ENCODE results near the gene DSE.

Gene DSE

DNA sequence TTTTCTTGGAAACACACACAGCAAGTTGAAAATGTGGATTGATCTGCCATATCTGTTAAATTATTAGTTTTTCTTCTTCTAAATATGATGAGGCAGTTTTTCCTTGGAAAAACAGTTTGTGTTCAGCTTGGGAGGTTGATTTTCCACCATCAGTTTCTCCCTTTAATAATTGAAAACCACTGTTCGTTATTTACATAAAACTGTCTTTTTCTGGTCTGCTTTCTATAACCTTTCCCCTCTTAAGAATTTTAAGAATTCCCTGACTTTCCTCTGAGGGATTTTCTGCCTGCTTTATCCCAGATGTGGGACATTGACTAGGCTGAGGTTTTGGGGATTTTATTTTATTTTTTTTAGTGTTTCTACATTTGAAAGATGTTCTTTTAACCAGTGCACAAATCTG lies 27.2 kb downstream of the DSE start:
- peak; percentile 38 for DNase-seq
- Histone ChIP-seq H3K9me3 (ENCODE audit: control insufficient read depth, low read length) (no peaks in the 10 kb centered on the region), H3K14ac (ENCODE audit: low read length in 2 of 2) (no peak overlapping the region), H2BK5ac (ENCODE audit: low read depth, low read length, poor library complexity, severe bottlenecking) (peak overlapping the region; percentile 61), H3K18ac (ENCODE audit: low read depth in 1 of 2, low read length in 2 of 2) (no peak overlapping the region), H3K79me1 (replicated peaks; ENCODE audit: low read length, poor library complexity, severe bottlenecking) (peaks cover 3% of the 10 kb centered on the region), H3K4ac (ENCODE audit: low read depth in 1 of 2, low read length in 2 of 2) (no peak overlapping the region), H2BK12ac (ENCODE audit: low read length in 2 of 2) (no peak overlapping the region), H3K4me2 (ENCODE audit: low read length, poor library complexity, severe bottlenecking) (no peak overlapping the region), H2BK15ac (ENCODE audit: low read depth, poor library complexity, severe bottlenecking) (no peak overlapping the region), H3K27me3 (ENCODE audit: control insufficient read depth in 1 of 2, insufficient read depth in 1 of 2, low read length in 2 of 2) (no peaks in the 10 kb centered on the region), H4K8ac (ENCODE audit: low read length) (no peak overlapping the region), H2BK120ac (ENCODE audit: low read depth, low read length) (no peak overlapping the region), H3K4me3 (ENCODE audit: insufficient read depth in 1 of 2, low read depth in 1 of 2, low read length in 2 of 2) (peak overlapping the region in 1 of 2 experiments; percentile 50), H3K9ac (ENCODE audit: low read length) (peak overlapping the region; percentile 78), H2AK5ac (ENCODE audit: low read length, severe bottlenecking) (no peak overlapping the region), H4K91ac (ENCODE audit: low read length) (no peak overlapping the region), H3K4me1 (ENCODE audit: control insufficient read depth, insufficient read depth, low read depth, low read length) (peaks cover 13% of the 10 kb centered on the region), H3K36me3 (ENCODE audit: control insufficient read depth in 1 of 2, insufficient read depth in 2 of 2, low read depth in 1 of 2, low read length in 2 of 2) (peaks cover 4 to 9% of the 10 kb centered on the region in 2 experiments), H3K23ac (ENCODE audit: low read length in 2 of 2) (no peak overlapping the region), H2AFZ (ENCODE audit: low read depth, low read length) (no peak overlapping the region), H3K27ac (ENCODE audit: low read length, poor library complexity, severe bottlenecking) (peak overlapping the region; percentile 94)
- WGBS = 0% methylated on average over 1 of the region's 1 CpG

DNA sequence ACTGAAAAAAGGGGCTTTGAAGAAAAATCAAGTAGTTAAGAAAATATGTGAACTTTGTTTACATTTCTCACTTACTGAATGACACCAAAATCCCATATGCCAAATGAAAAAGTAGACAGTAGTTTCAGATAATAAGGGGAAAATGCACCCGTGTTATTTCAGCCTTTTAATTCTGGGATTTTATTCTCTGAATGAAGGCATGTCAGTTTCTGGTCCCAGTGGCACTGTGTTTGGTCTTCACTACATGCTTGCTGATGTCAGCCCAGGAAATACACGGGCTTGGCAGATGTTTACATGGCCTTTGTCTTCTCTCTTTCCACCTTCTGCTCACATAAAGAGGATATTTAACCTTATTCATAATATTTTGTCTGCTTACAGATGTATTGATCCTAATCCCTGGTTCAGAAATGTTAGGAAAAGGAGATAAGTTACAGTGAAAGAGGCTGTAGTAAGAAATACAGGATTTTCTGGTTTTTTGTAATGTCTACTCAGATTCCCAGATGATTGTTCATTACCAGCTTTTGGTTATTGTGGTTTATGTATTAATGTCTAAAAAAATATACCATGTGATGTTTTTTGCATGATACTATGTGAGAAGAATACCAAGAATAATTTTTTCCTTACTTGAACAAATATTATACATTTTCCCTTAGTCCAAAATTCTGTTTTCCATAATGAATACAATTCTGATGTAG lies 27.7 kb downstream of the DSE start:
- Histone ChIP-seq H3K4me2 (ENCODE audit: low read length, poor library complexity, severe bottlenecking) (peak overlapping the region; percentile 5), H3K27ac (ENCODE audit: low read length, poor library complexity, severe bottlenecking) (peak overlapping the region; percentile 94), H3K23ac (ENCODE audit: low read length in 2 of 2) (no peak overlapping the region), H3K4me3 (ENCODE audit: insufficient read depth in 1 of 2, low read depth in 1 of 2, low read length in 2 of 2) (peak overlapping the region in 1 of 2 experiments; percentile 20), H4K8ac (ENCODE audit: low read length) (no peak overlapping the region), H3K18ac (ENCODE audit: low read depth in 1 of 2, low read length in 2 of 2) (peak overlapping the region in 1 of 2 experiments; percentile 34), H4K91ac (ENCODE audit: low read length) (no peak overlapping the region), H2BK12ac (ENCODE audit: low read length in 2 of 2) (peak overlapping the region in 1 of 2 experiments; percentile 20), H3K4ac (ENCODE audit: low read depth in 1 of 2, low read length in 2 of 2) (no peak overlapping the region), H3K9me3 (ENCODE audit: control insufficient read depth, low read length) (no peaks in the 10 kb centered on the region), H2AFZ (ENCODE audit: low read depth, low read length) (no peak overlapping the region), H2BK120ac (ENCODE audit: low read depth, low read length) (no peak overlapping the region), H3K27me3 (ENCODE audit: control insufficient read depth in 1 of 2, insufficient read depth in 1 of 2, low read length in 2 of 2) (no peaks in the 10 kb centered on the region), H2BK15ac (ENCODE audit: low read depth, poor library complexity, severe bottlenecking) (no peak overlapping the region), H3K79me1 (replicated peaks; ENCODE audit: low read length, poor library complexity, severe bottlenecking) (peaks cover 4% of the 10 kb centered on the region), H3K14ac (ENCODE audit: low read length in 2 of 2) (no peak overlapping the region), H3K36me3 (ENCODE audit: control insufficient read depth in 1 of 2, insufficient read depth in 2 of 2, low read depth in 1 of 2, low read length in 2 of 2) (peaks cover 4 to 9% of the 10 kb centered on the region in 2 experiments), H2BK5ac (ENCODE audit: low read depth, low read length, poor library complexity, severe bottlenecking) (peak overlapping the region; percentile 61), H3K9ac (ENCODE audit: low read length) (peak overlapping the region; percentile 78), H3K4me1 (ENCODE audit: control insufficient read depth, insufficient read depth, low read depth, low read length) (peaks cover 13% of the 10 kb centered on the region), H2AK5ac (ENCODE audit: low read length, severe bottlenecking) (peak overlapping the region; percentile 71)
- 29% methylated on average over 1 of the region's 2 CpGs for WGBS
- peak; percentile 48 for DNase-seq

DNA sequence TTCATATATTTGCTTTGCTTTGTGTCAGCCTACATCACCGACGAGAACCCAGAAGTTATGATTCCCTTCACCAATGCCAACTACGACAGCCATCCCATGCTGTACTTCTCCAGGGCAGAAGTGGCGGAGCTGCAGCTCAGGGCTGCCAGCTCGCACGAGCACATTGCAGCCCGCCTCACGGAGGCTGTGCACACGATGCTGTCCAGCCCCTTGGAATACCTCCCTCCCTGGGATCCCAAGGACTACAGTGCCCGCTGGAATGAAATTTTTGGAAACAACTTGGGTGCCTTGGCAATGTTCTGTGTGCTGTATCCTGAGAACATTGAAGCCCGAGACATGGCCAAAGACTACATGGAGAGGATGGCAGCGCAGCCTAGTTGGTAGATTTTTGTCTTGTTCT lies 28.5 kb downstream of the DSE start:
- no peaks in the 10 kb centered on the region for H3K27me3 ChIP-seq (ENCODE audit: control insufficient read depth in 1 of 2, insufficient read depth in 1 of 2, low read length in 2 of 2)
- no peak overlapping the region for H3K4me3 ChIP-seq (ENCODE audit: insufficient read depth in 1 of 2, low read depth in 1 of 2, low read length in 2 of 2)
- peak overlapping the region; percentile 70 for H3K27ac ChIP-seq (ENCODE audit: low read length, poor library complexity, severe bottlenecking)
- DNase-seq = no peak
- no peak overlapping the region for H3K9ac ChIP-seq (ENCODE audit: low read length)
- no peak overlapping the region for H3K14ac ChIP-seq (ENCODE audit: low read length in 2 of 2)
- H4K8ac ChIP-seq (ENCODE audit: low read length) = peak overlapping the region; percentile 5
- WGBS = 94% methylated on average over 12 of the region's 12 CpGs
- H3K4me2 ChIP-seq (ENCODE audit: low read length, poor library complexity, severe bottlenecking) = no peak overlapping the region
- peaks cover 4 to 9% of the 10 kb centered on the region in 2 experiments for H3K36me3 ChIP-seq (ENCODE audit: control insufficient read depth in 1 of 2, insufficient read depth in 2 of 2, low read depth in 1 of 2, low read length in 2 of 2)
- H3K18ac ChIP-seq (ENCODE audit: low read depth in 1 of 2, low read length in 2 of 2) = peak overlapping the region in 1 of 2 experiments; percentile 42
- H4K91ac ChIP-seq (ENCODE audit: low read length) = peak overlapping the region; percentile 5
- no peak overlapping the region for H2BK15ac ChIP-seq (ENCODE audit: low read depth, poor library complexity, severe bottlenecking)
- peak overlapping the region; percentile 71 for H2AK5ac ChIP-seq (ENCODE audit: low read length, severe bottlenecking)
- H3K23ac ChIP-seq (ENCODE audit: low read length in 2 of 2) = no peak overlapping the region
- H3K79me1 ChIP-seq (replicated peaks; ENCODE audit: low read length, poor library complexity, severe bottlenecking) = peaks cover 9% of the 10 kb centered on the region
- H3K9me3 ChIP-seq (ENCODE audit: control insufficient read depth, low read length) = no peaks in the 10 kb centered on the region
- peaks cover 13% of the 10 kb centered on the region for H3K4me1 ChIP-seq (ENCODE audit: control insufficient read depth, insufficient read depth, low read depth, low read length)
- no peak overlapping the region for H2BK120ac ChIP-seq (ENCODE audit: low read depth, low read length)
- H2BK5ac ChIP-seq (ENCODE audit: low read depth, low read length, poor library complexity, severe bottlenecking) = peak overlapping the region; percentile 11
- no peak overlapping the region for H2AFZ ChIP-seq (ENCODE audit: low read depth, low read length)
- no peak overlapping the region for H3K4ac ChIP-seq (ENCODE audit: low read depth in 1 of 2, low read length in 2 of 2)
- H2BK12ac ChIP-seq (ENCODE audit: low read length in 2 of 2) = peak overlapping the region in 1 of 2 experiments; percentile 4

DNA sequence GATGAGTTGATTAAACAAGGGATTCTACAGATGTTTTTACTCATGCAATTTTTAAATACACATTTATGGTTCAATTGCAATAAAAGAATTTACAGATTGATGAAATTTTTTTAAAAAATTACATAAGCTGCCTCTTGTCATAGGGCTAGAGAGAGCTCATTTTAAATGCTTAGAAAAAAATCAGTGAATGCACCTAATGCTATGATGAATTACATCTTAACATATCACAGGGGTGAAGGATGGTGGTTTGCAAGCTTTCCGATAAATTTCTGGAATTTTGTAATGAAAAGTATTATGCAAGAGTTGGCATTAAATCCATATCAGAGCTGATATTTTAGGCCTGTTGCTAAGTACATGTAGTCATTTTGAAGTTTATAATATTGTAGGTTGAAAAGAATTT lies 29.6 kb downstream of the DSE start:
- Histone ChIP-seq H3K27ac (ENCODE audit: low read length, poor library complexity, severe bottlenecking) (no peak overlapping the region), H4K8ac (ENCODE audit: low read length) (no peak overlapping the region), H3K4ac (ENCODE audit: low read depth in 1 of 2, low read length in 2 of 2) (no peak overlapping the region), H2BK5ac (ENCODE audit: low read depth, low read length, poor library complexity, severe bottlenecking) (no peak overlapping the region), H3K79me1 (replicated peaks; ENCODE audit: low read length, poor library complexity, severe bottlenecking) (peaks cover 9% of the 10 kb centered on the region), H3K4me3 (ENCODE audit: insufficient read depth in 1 of 2, low read depth in 1 of 2, low read length in 2 of 2) (no peak overlapping the region), H2BK12ac (ENCODE audit: low read length in 2 of 2) (no peak overlapping the region), H3K4me2 (ENCODE audit: low read length, poor library complexity, severe bottlenecking) (no peak overlapping the region), H3K36me3 (ENCODE audit: control insufficient read depth in 1 of 2, insufficient read depth in 2 of 2, low read depth in 1 of 2, low read length in 2 of 2) (peaks cover 4 to 9% of the 10 kb centered on the region in 2 experiments), H3K9ac (ENCODE audit: low read length) (no peak overlapping the region), H3K4me1 (ENCODE audit: control insufficient read depth, insufficient read depth, low read depth, low read length) (peaks cover 16% of the 10 kb centered on the region), H2BK120ac (ENCODE audit: low read depth, low read length) (no peak overlapping the region), H3K23ac (ENCODE audit: low read length in 2 of 2) (no peak overlapping the region), H4K91ac (ENCODE audit: low read length) (no peak overlapping the region), H3K18ac (ENCODE audit: low read depth in 1 of 2, low read length in 2 of 2) (no peak overlapping the region), H3K14ac (ENCODE audit: low read length in 2 of 2) (no peak overlapping the region), H3K9me3 (ENCODE audit: control insufficient read depth, low read length) (no peaks in the 10 kb centered on the region), H3K27me3 (ENCODE audit: control insufficient read depth in 1 of 2, insufficient read depth in 1 of 2, low read length in 2 of 2) (no peaks in the 10 kb centered on the region), H2BK15ac (ENCODE audit: low read depth, poor library complexity, severe bottlenecking) (no peak overlapping the region), H2AK5ac (ENCODE audit: low read length, severe bottlenecking) (no peak overlapping the region), H2AFZ (ENCODE audit: low read depth, low read length) (no peak overlapping the region)
- 100% methylated on average over 1 of the region's 1 CpG for WGBS
- no peak for DNase-seq

Data from mesenchymal stem cell (in vitro differentiated cells and primary cell).